ENCODE measurements around the gene PRKACB.

- TF ChIP-seq CTCF (IDR thresholded peaks at IDR 0.05) (no peak), POLR2A (IDR thresholded peaks at IDR 0.05) (no peak)
These were observed 128.3 kb downstream of the PRKACB start for GRCh38 chr1:84272401-84272800.

All from lower leg skin (tissue), 3 donors.